BJ (cell line): ENCODE measurements around the gene BPI. TPM values are rescaled to one million over a fixed set of nuclear protein-coding genes. Genes with fewer than 3 reads are reported as not detected.

ENCODE experiments used
- CTCF ChIA-PET: fragments of 350-600 bp; formaldehyde crosslinking; extraction: SDS; loops from one replicate; lab custom pipeline; 2021; ENCODE audit warnings: antibody characterized with exemption, inconsistent platforms; lab: Yijun Ruan, JAX
- POLR2A ChIA-PET: fragments of 300-600 bp; sonication (Branson Sonifier 250); formaldehyde crosslinking; extraction: SDS; loops from one replicate; lab custom pipeline; 2021; ENCODE audit warnings: antibody characterized with exemption; lab: Charles Lee
- DNase-seq: peaks from one replicate; pipeline ENCODE4 v3.0.0-alpha.2; 2011; ENCODE audit warnings: low read depth
- H3K27me3 ChIP-seq: 2 replicates; pipeline ENCODE4 v1.6.0; 2011; ENCODE audit warnings: low read length; ENCODE audit not compliant: control insufficient read depth, insufficient read depth
- H3K36me3 ChIP-seq: 2 replicates; pipeline ENCODE4 v1.5.1; 2011; ENCODE audit warnings: low read length; ENCODE audit not compliant: control insufficient read depth, insufficient read depth
- H3K4me3 ChIP-seq: 2 replicates; pipeline ENCODE4 v1.5.1; 2011; ENCODE audit warnings: low read depth, mild to moderate bottlenecking, control low read depth, low read length
- CTCF ChIP-seq: IDR thresholded peaks from 2 replicates; pipeline ENCODE4 v1.5.1; 2011; ENCODE audit warnings: low read depth, mild to moderate bottlenecking, control low read depth, inconsistent platforms, low read length, moderate library complexity; ENCODE audit not compliant: insufficient read depth
- polyA plus RNA-seq: library from polyadenylated mRNA; depleted of rRNA; stranded (reverse); fragments of >200 nt; gene quantifications from 2 replicates; pipeline ENCODE4 v1.2.3, GENCODE V29; 2011

Gene BPI
- polyA plus RNA-seq, 1 experiment = 1.1 TPM

GRCh38 chr20:38346741-38347140 lies 42.8 kb downstream of the BPI start:
- ChIA-PET CTCF (interaction anchor here (1.6 kb wide), 1 partner anchor 10 kb away, joined by 3 read pairs; no protein-coding TSS in a partner anchor), POLR2A (no interaction called here)
- no peak for DNase-seq
- TF ChIP-seq CTCF = no peak
- no peaks in the 10 kb centered on the region for H3K36me3 ChIP-seq
- peaks cover 3% of the 10 kb centered on the region for H3K27me3 ChIP-seq
- no peak overlapping the region for H3K4me3 ChIP-seq

- Histone ChIP-seq H3K36me3 (no peaks in the 10 kb centered on the region), H3K4me3 (no peak overlapping the region), H3K27me3 (peaks cover 3% of the 10 kb centered on the region)
- DNase-seq = no peak
- no peak for TF ChIP-seq CTCF
- ChIA-PET POLR2A (no interaction called here), CTCF (no interaction called here)
These were observed 45.9 kb downstream of the BPI start for GRCh38 chr20:38349856-38350255.

- TF ChIP-seq CTCF = no peak
- peaks cover 4% of the 10 kb centered on the region for H3K27me3 ChIP-seq
- H3K36me3 ChIP-seq = no peaks in the 10 kb centered on the region
- CTCF ChIA-PET = no interaction called here
- no peak for DNase-seq
- POLR2A ChIA-PET = no interaction called here
- H3K4me3 ChIP-seq = no peak overlapping the region
These were observed 47.2 kb downstream of the BPI start for GRCh38 chr20:38350879-38351775.

- no peak for DNase-seq
- POLR2A ChIA-PET = no interaction called here
These were observed 49.4 kb downstream of the BPI start for GRCh38 chr20:38353316-38353715.

More at GRCh38 chr20:38353316-38353715, 49.4 kb downstream of the BPI start:
- Histone ChIP-seq H3K4me3 (no peak overlapping the region), H3K27me3 (peaks cover 3% of the 10 kb centered on the region; the same call in 1 of the 2 replicates), H3K36me3 (no peaks in the 10 kb centered on the region)
- CTCF ChIA-PET = interaction anchor here (1.1 to 1.4 kb wide), 4 partner anchors 12 to 132 kb away, joined by 3 read pairs; no protein-coding TSS in a partner anchor
- TF ChIP-seq CTCF = no peak
